ENCODE measurements around the gene ATP5F1E. TPM values are rescaled to one million over a fixed set of nuclear protein-coding genes. Genes with fewer than 3 reads are reported as not detected.

ATP5F1E gene
- total RNA-seq, 1 donor from 2014 or later, result 73.8 TPM

- Histone ChIP-seq H3K36me3 (no peaks in the 10 kb centered on the region), H3K27me3 (ENCODE audit: low read depth) (no peaks in the 10 kb centered on the region), H3K27ac (no peak overlapping the region), H3K4me3 (no peak overlapping the region), H3K9me3 (no peaks in the 10 kb centered on the region), H3K4me1 (peaks cover 13% of the 10 kb centered on the region)
- no peak for TF ChIP-seq CTCF (IDR thresholded peaks at IDR 0.05)
- ATAC-seq (no peak), DNase-seq (no peak)
- intact Hi-C loops (cut with DNase I), result no loop called here
Measured at GRCh38 chr20:59050437-59050836, 18.3 kb upstream of the ATP5F1E start.

GRCh38 chr20:59048681-59049030 lies 16.5 kb upstream of the ATP5F1E start:
- no peak for DNase-seq
- no peak for TF ChIP-seq CTCF (IDR thresholded peaks at IDR 0.05)
- Histone ChIP-seq H3K4me3 (no peak overlapping the region), H3K9me3 (no peaks in the 10 kb centered on the region), H3K36me3 (no peaks in the 10 kb centered on the region), H3K27ac (peak overlapping the region; percentile 61), H3K27me3 (ENCODE audit: low read depth) (no peaks in the 10 kb centered on the region), H3K4me1 (peaks cover 13% of the 10 kb centered on the region)
- intact Hi-C loops (cut with DNase I), result no loop called here
- ATAC-seq, result no peak

GRCh38 chr20:59047938-59048680 lies 16.0 kb upstream of the ATP5F1E start:
- DNase-seq (no peak), ATAC-seq (peak; percentile 95)
- H3K27ac ChIP-seq, result peak overlapping the region; percentile 61
- peaks cover 18% of the 10 kb centered on the region for H3K4me1 ChIP-seq
- H3K9me3 ChIP-seq, result no peaks in the 10 kb centered on the region
- H3K36me3 ChIP-seq, result no peaks in the 10 kb centered on the region
- no peaks in the 10 kb centered on the region for H3K27me3 ChIP-seq (ENCODE audit: low read depth)
- H3K4me3 ChIP-seq, result no peak overlapping the region
- no peak for TF ChIP-seq CTCF (IDR thresholded peaks at IDR 0.05)
- intact Hi-C loops (cut with DNase I), result no loop called here

GRCh38 chr20:59046862-59047261 lies 14.7 kb upstream of the ATP5F1E start:
- H3K27ac ChIP-seq, result peak overlapping the region; percentile 61
- peaks cover 20% of the 10 kb centered on the region for H3K4me1 ChIP-seq
- no peak for TF ChIP-seq CTCF (IDR thresholded peaks at IDR 0.05)
- DNase-seq (no peak), ATAC-seq (no peak)
- no peaks in the 10 kb centered on the region for H3K36me3 ChIP-seq
- H3K4me3 ChIP-seq, result no peak overlapping the region
- H3K27me3 ChIP-seq (ENCODE audit: low read depth), result no peaks in the 10 kb centered on the region
- no peaks in the 10 kb centered on the region for H3K9me3 ChIP-seq
- intact Hi-C loops (cut with DNase I), result no loop called here

GRCh38 chr20:59044796-59045195 lies 12.7 kb upstream of the ATP5F1E start:
- TF ChIP-seq CTCF (IDR thresholded peaks at IDR 0.05), result no peak
- Histone ChIP-seq H3K9me3 (no peaks in the 10 kb centered on the region), H3K4me3 (no peak overlapping the region), H3K27me3 (ENCODE audit: low read depth) (no peaks in the 10 kb centered on the region), H3K36me3 (no peaks in the 10 kb centered on the region), H3K27ac (no peak overlapping the region), H3K4me1 (peaks cover 41% of the 10 kb centered on the region)
- no peak for ATAC-seq
- DNase-seq, result no peak
- intact Hi-C loops (cut with DNase I), result no loop called here

All from lower lobe of right lung (tissue), 2 donors.